Adrenal gland (tissue), 12 donors: ENCODE measurements around the gene ADARB2. TPM values are rescaled to one million over a fixed set of nuclear protein-coding genes. Genes with fewer than 3 reads are reported as not detected.

Source experiments
- DNase-seq, 7 donors: peaks; one replicate each; pipeline ENCODE4 v3.0.0-alpha.2; 2019 to 2020
- H3K27ac ChIP-seq, 5 donors: fragments of 200-600 bp; sonication (generic) in 4 of 5; 1 replicate in 3 of 5; 2 replicates in 2 of 5; pipeline versions ENCODE4 v1.5.1 to v1.8.0; 2016 to 2020; ENCODE audit warnings: mild to moderate bottlenecking in 1 of 5
- H3K27me3 ChIP-seq: fragments of 200-600 bp; 2 replicates; pipeline ENCODE4 v1.8.0; 2021
- H3K36me3 ChIP-seq, 2 donors: fragments of 200-600 bp; replicated peaks in 1 of 2; 1 replicate in 1 of 2; 2 replicates in 1 of 2; pipeline versions ENCODE4 v1.5.1 to v1.8.0; 2018 to 2022
- H3K4me1 ChIP-seq, 2 donors: fragments of 200-600 bp; replicated peaks in 1 of 2; 1 replicate in 1 of 2; 2 replicates in 1 of 2; pipeline versions ENCODE4 v1.5.1 to v1.8.0; 2018 to 2021
- H3K4me3 ChIP-seq, 4 donors: fragments of 200-600 bp; sonication (generic) in 3 of 4; one replicate each; pipeline ENCODE4 v1.5.1; 2016 to 2018
- H3K9me3 ChIP-seq, 3 donors: fragments of 200-600 bp; sonication (generic) in 1 of 3; replicated peaks in 1 of 3; 1 replicate in 2 of 3; 2 replicates in 1 of 3; pipeline versions ENCODE4 v1.5.1 to v1.8.0; 2016 to 2021
- CTCF ChIP-seq, 6 experiments: fragments of 450-650 bp in 4 of 6; fragments of 200-600 bp in 2 of 6; sonication (generic) in 1 of 6; IDR thresholded peaks; 1 replicate in 5 of 6; 2 replicates in 1 of 6; pipeline versions ENCODE4 v1.5.1 to v1.8.0; 2016 to 2021; ENCODE audit warnings: antibody characterized with exemption in 6 of 6, mild to moderate bottlenecking in 2 of 6, moderate library complexity in 1 of 6
- POLR2A ChIP-seq, 2 donors: fragments of 450-650 bp; IDR thresholded peaks; one replicate each; pipeline ENCODE4 v1.6.1; 2017; ENCODE audit warnings: antibody characterized with exemption in 2 of 2, mild to moderate bottlenecking in 2 of 2, moderate library complexity in 1 of 2
- WGBS, 4 donors: extraction: QIAGEN DNeasy Blood & Tissue Kit in 2 of 4; methylation state at CpG; one replicate each; pipeline versions ENCODE4 v1.1.5 to v1.1.7; 2013 to 2017; 5-methylcytosine and 5-hydroxymethylcytosine counted together
- intact Hi-C, 2 donors: fragments of 100-400 bp; cut with DNase I; formaldehyde crosslinking; loops; one replicate each; pipeline versions ENCODE4 v1.14.1 to v1.15.0; 2022 to 2023
- polyA plus RNA-seq, 3 donors: library from polyadenylated mRNA; stranded (reverse); fragments of 200-250 nt in 2 of 3; fragments of 350-450 nt in 1 of 3; fragmentation: Illumina TruSeq in 1 of 3; extraction: RNeasy Lipid Tissue Mini Kit (QIAGEN cat#74804) in 1 of 3; gene quantifications; one replicate each; pipeline ENCODE4 v1.2.3, GENCODE V29; 2013 to 2014
- total RNA-seq, 9 donors: library from RNA; depleted of rRNA in 4 of 9; stranded (reverse); fragments of >200 nt in 4 of 9; fragments of 120-200 nt in 1 of 9; fragmentation: NEBNext Ultra II Directional in 1 of 9; extraction: Animal tissue kit (Norgen Biotek cat#: 25700) in 1 of 9; gene quantifications; one replicate each; pipeline versions ENCODE4 v1.1.0 to v1.2.4, GENCODE V29; 2013 to 2023
- donor health status: healthy with polysubstance abuse.
- donor health status: Bipolar disorder and iron deficiency.
- donor health status: DM: yes; HTN: yes; CAD: no.
- donor health status: DM: no; HTN: no; CAD: no.
- donor health status: DM: no; HTN: no; CAD: no.
- donor health status: DM: yes; HTN: yes; CAD: no.

Gene ADARB2
- total and polyA plus RNA-seq, 12 donors = 0.14 to 3.1 (median 0.91) TPM

GRCh38 chr10:1712314-1712713 is 25.0 kb downstream of the ADARB2 start:
- intact Hi-C loops = no loop called here
- H3K27ac ChIP-seq = no peak overlapping the region
- H3K9me3 ChIP-seq = no peaks in the 10 kb centered on the region
- H3K4me1 ChIP-seq = no peaks in the 10 kb centered on the region
- no peak overlapping the region for H3K4me3 ChIP-seq
- TF ChIP-seq POLR2A (IDR thresholded peaks at IDR 0.05) (no peak), CTCF (IDR thresholded peaks at IDR 0.05) (no peak)
- no peaks in the 10 kb centered on the region for H3K36me3 ChIP-seq
- no peaks in the 10 kb centered on the region for H3K27me3 ChIP-seq
- no peak for DNase-seq
- WGBS, 4 donors = 79 to 84% (median 81%) methylated on average over 2 to 7 of the region's 7 CpGs

- no peak for TF ChIP-seq POLR2A (IDR thresholded peaks at IDR 0.05)
- Histone ChIP-seq H3K4me3 (no peak overlapping the region), H3K27ac (no peak overlapping the region), H3K36me3 (no peaks in the 10 kb centered on the region), H3K4me1 (no peaks in the 10 kb centered on the region), H3K27me3 (no peaks in the 10 kb centered on the region), H3K9me3 (no peaks in the 10 kb centered on the region)
- 18 to 40% (median 29%) methylated on average over 2 of the region's 2 CpGs for WGBS, 4 donors
- intact Hi-C loops = no loop called here
- no peak for DNase-seq
These were observed 28.2 kb downstream of the ADARB2 start for GRCh38 chr10:1709161-1709560.

GRCh38 chr10:1708746-1709145 is 28.6 kb downstream of the ADARB2 start:
- WGBS, 4 donors = 74 to 80% (median 79%) methylated on average over 7 of the region's 7 CpGs

GRCh38 chr10:1706711-1707110 is 30.6 kb downstream of the ADARB2 start:
- Histone ChIP-seq H3K4me3 (no peak overlapping the region), H3K9me3 (no peaks in the 10 kb centered on the region), H3K27ac (no peak overlapping the region), H3K4me1 (no peaks in the 10 kb centered on the region), H3K27me3 (no peaks in the 10 kb centered on the region), H3K36me3 (no peaks in the 10 kb centered on the region)
- TF ChIP-seq POLR2A (IDR thresholded peaks at IDR 0.05) (no peak), CTCF (IDR thresholded peaks at IDR 0.05) (no peak)
- WGBS, 4 donors = 25 to 50% (median 34%) methylated on average over 5 to 6 of the region's 6 CpGs
- intact Hi-C loops = no loop called here
- no peak for DNase-seq

More at GRCh38 chr10:1708746-1709145, 28.6 kb downstream of the ADARB2 start:
- H3K4me3 ChIP-seq = no peak overlapping the region
- no peak for DNase-seq
- TF ChIP-seq POLR2A (IDR thresholded peaks at IDR 0.05) (no peak), CTCF (IDR thresholded peaks at IDR 0.05) (no peak)
- no peaks in the 10 kb centered on the region for H3K9me3 ChIP-seq
- intact Hi-C loops = no loop called here
- H3K27me3 ChIP-seq = no peaks in the 10 kb centered on the region
- no peaks in the 10 kb centered on the region for H3K36me3 ChIP-seq
- H3K27ac ChIP-seq = no peak overlapping the region
- H3K4me1 ChIP-seq = no peaks in the 10 kb centered on the region

GRCh38 chr10:1706256-1706655 is 31.1 kb downstream of the ADARB2 start:
- H3K27ac ChIP-seq = no peak overlapping the region
- no peaks in the 10 kb centered on the region for H3K36me3 ChIP-seq
- TF ChIP-seq POLR2A (IDR thresholded peaks at IDR 0.05) (no peak), CTCF (IDR thresholded peaks at IDR 0.05) (no peak)
- H3K4me3 ChIP-seq = no peak overlapping the region
- no peaks in the 10 kb centered on the region for H3K4me1 ChIP-seq
- intact Hi-C loops = no loop called here
- no peaks in the 10 kb centered on the region for H3K27me3 ChIP-seq
- no peak for DNase-seq
- WGBS, 4 donors = 74 to 91% (median 84%) methylated on average over 3 of the region's 3 CpGs
- H3K9me3 ChIP-seq = no peaks in the 10 kb centered on the region
